ENCODE data around the gene C19orf33. TPM values are rescaled to one million over a fixed set of nuclear protein-coding genes. Genes with fewer than 3 reads are reported as not detected.

C19orf33 gene
- total and polyA plus RNA-seq, 9 of the 15 experiments (the other 6 are each of a cell fraction or from before 2014, with no cell fraction given): 3.2 TPM; not detected in 8

DNA sequence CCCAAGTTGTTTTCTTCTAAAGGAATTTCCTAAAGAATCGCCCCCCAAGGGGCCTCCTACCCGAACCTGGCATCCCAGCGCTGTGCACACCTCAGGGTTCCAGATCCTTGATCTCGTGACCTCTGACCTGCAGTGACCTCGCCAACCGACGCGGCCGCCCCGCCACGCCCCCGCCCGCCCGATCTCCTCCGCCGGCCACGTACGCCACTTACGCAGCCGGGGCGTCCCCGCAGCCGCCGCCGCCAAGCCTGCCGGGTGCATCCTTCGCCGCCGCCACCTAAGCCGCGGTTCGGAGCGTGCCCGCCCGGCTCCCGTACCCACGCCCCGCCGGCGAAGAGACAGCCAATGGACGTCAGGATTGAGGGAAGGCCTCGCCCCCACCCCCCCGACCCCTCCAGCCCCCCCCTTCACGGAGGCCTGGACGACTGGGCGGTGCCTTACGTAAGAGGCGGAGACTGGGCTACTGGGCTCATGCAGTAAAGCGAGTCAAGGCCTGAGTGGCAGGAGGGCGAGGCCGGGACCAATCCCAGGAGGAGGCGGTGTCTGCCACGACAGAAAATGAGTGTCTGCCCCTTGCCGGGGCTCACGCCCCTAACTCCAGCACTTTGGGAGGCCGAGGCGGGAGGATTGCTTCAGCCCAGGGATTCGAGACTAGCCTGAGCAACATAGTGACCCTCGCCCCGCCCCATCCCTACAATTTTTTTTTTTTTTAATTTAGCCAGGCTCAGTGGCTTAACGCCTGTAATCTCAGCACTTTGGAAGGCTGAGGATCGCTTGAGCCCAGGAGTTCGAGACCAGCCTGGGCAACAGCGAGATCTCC, 11.8 kb downstream of the C19orf33 start, which contains the start of gene YIF1B (continued):
- TF ChIP-seq ETV1 (tag; conservative IDR thresholded peaks at IDR 0.05; ENCODE audit: low read depth) (no peak), FOXK2 (conservative IDR thresholded peaks at IDR 0.05 in 1 of 2, IDR thresholded peaks at IDR 0.05 in 1 of 2; ENCODE audit: low read depth in 2 of 2) (peak in 1 of 2 experiments; percentile 69; a peak in 2 of 4 replicates), BCOR (IDR thresholded peaks at IDR 0.05) (no peak; the same call in 1 of the 2 replicates), MCM7 (IDR thresholded peaks at IDR 0.05) (no peak), ZNF584 (CRISPR knock-in tag; IDR thresholded peaks at IDR 0.05; ENCODE audit: low read depth) (no peak)
- TF ChIP-seq, protein P1, sequence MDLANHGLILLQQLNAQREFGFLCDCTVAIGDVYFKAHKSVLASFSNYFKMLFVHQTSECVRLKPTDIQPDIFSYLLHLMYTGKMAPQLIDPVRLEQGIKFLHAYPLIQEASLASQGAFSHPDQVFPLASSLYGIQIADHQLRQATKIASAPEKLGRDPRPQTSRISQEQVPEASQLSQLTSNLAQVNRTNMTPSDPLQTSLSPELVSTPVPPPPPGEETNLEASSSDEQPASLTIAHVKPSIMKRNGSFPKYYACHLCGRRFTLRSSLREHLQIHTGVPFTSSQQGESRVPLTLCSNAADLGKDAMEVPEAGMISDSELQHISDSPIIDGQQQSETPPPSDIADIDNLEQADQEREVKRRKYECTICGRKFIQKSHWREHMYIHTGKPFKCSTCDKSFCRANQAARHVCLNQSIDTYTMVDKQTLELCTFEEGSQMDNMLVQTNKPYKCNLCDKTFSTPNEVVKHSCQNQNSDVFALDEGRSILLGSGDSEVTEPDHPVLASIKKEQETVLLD (IDR thresholded peaks at IDR 0.05): no peak

DNA sequence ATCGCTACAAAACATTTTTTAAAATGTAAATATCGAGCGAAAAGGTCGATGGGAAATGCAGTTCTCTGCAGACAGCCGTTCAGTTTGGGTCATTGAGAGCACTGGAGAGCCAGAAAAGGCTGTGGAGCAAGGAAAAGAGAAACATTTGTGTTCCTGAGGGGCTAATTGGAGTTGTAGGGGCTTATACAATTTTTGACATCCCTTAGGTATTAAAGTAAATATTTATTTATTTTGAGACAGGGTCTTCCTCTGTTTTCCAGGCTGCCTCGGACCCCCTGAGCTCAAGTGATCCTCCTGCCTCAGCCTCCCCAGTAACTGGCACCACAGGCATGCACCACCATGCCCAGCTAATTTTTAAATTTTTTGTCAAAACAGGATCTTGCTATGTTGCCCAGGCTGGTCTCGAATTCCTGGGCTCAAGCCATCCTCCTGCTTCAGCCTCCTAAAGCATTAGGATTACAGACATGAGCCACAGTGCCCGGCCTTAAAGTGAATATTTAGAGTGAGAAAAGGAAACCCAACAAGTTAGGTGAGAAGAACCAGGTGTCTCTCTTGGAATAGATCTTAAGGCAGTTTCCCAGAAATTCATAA, 12.5 kb downstream of the C19orf33 start:
- POLR2A ChIA-PET: no interaction called here
- TF ChIP-seq ZFP30 (CRISPR knock-in tag; IDR thresholded peaks at IDR 0.05; ENCODE audit: borderline replicate concordance): no peak
- TF ChIP-seq SNIP1 (IDR thresholded peaks at IDR 0.05; ENCODE audit: low read depth): no peak
- peak; percentile 100 for TF ChIP-seq ZNF121 (CRISPR knock-in tag; conservative IDR thresholded peaks at IDR 0.05)
- no peak for TF ChIP-seq ELF4 (CRISPR knock-in tag; IDR thresholded peaks at IDR 0.05)
- TF ChIP-seq ZNF583 (CRISPR knock-in tag; IDR thresholded peaks at IDR 0.05): no peak
- no peak for TF ChIP-seq NR1H2 (CRISPR knock-in tag; IDR thresholded peaks at IDR 0.05)
- TF ChIP-seq ZNF699 (CRISPR knock-in tag; IDR thresholded peaks at IDR 0.05; ENCODE audit: insufficient replicate concordance): no peak
- no peak for TF ChIP-seq MTF1 (CRISPR knock-in tag; IDR thresholded peaks at IDR 0.05; ENCODE audit: borderline replicate concordance)
- TF ChIP-seq U2AF2 (optimal IDR thresholded peaks at IDR 0.05; ENCODE audit: low read depth, low read length): no peak
- no peak for TF ChIP-seq RHOXF2B (CRISPR knock-in tag; conservative IDR thresholded peaks at IDR 0.05)
- TF ChIP-seq ZNF124 (CRISPR knock-in tag; IDR thresholded peaks at IDR 0.05): no peak
- no peak for TF ChIP-seq ZNF778 (CRISPR knock-in tag; IDR thresholded peaks at IDR 0.05)
- TF ChIP-seq FOXP1 (CRISPR knock-in tag; IDR thresholded peaks at IDR 0.05): 0 out of 2 replicates have a peak, but pooled peaks have one; percentile 59
- peak; percentile 45 for TF ChIP-seq PHF20 (IDR thresholded peaks at IDR 0.05; ENCODE audit: partially characterized antibody)
- no peak for TF ChIP-seq LARP7 (IDR thresholded peaks at IDR 0.05)
- TF ChIP-seq C11orf30 (IDR thresholded peaks at IDR 0.05; ENCODE audit: low read depth): no peak
- TF ChIP-seq MEF2A (IDR thresholded peaks at IDR 0.05; ENCODE audit: control insufficient read depth, low read depth, low read length): no peak

More for the DNA sequence above, 12.5 kb downstream of the C19orf33 start:
- Histone ChIP-seq H2AFZ (ENCODE audit: low read depth, low read length) (peak overlapping the region; percentile 53), H4K20me1 (replicated peaks; ENCODE audit: control insufficient read depth, insufficient read depth, low read length) (no peaks in the 10 kb centered on the region), H3K9ac (ENCODE audit: insufficient read depth in 1 of 2, low read depth in 2 of 2, low read length in 2 of 2) (peak overlapping the region; percentile 46 to 75; a peak in 3 of 4 replicates), H3K9me1 (ENCODE audit: control insufficient read depth, insufficient read depth, low read length) (no peaks in the 10 kb centered on the region), H3K4me2 (ENCODE audit: insufficient read depth, low read length) (peak overlapping the region; percentile 73), H3K27me3 (ENCODE audit: control insufficient read depth in 2 of 2, insufficient read depth in 2 of 2, low read length in 2 of 2) (no peaks in the 10 kb centered on the region), H3K4me3 (peak overlapping the region; percentile 38), H3K79me2 (ENCODE audit: control insufficient read depth, insufficient read depth, low read length) (peaks cover 39% of the 10 kb centered on the region), H3K9me3 (replicated peaks; ENCODE audit: control insufficient read depth, insufficient read depth, low read depth, low read length) (no peaks in the 10 kb centered on the region), H3K27ac (ENCODE audit: extremely low read depth, low read depth, low read length) (peak overlapping the region; percentile 85), H3K36me3 (ENCODE audit: control insufficient read depth, insufficient read depth, low read length) (peaks cover 17% of the 10 kb centered on the region), H3K4me1 (replicated peaks in 1 of 2; ENCODE audit: control insufficient read depth in 2 of 2, insufficient read depth in 2 of 2, low read length in 2 of 2) (peaks cover 46 to 65% of the 10 kb centered on the region in 2 experiments)
- in situ Hi-C loops (cut with MboI) (no loop called here), intact Hi-C loops (cut with micrococcal nuclease) (loop anchor here (1.0 kb wide), 2 partner anchors 19 to 46 kb away; partner anchors contain the start of gene CATSPERG)
- WGBS (ENCODE audit: insufficient coverage, low coverage, missing lambda C conversion rate): under 1% methylated on average over 8 of the region's 8 CpGs
- CTCF ChIA-PET (ENCODE audit: low intra/inter-chr PET ratio): no interaction called here
- FAIRE-seq (no peak), DNase-seq (ENCODE audit: extremely low read depth in 1 of 4, low spot score in 3 of 4) (no peak), ATAC-seq (peak; percentile 2)
- BruUV-seq (replicated peaks): TSS peak; percentile 74

All from K562 (cell line).